ENCODE results near the gene KCTD11. TPM values are rescaled to one million over a fixed set of nuclear protein-coding genes. Genes with fewer than 3 reads are reported as not detected.

Gene KCTD11
- total RNA-seq, 4 donors from 2014 or later: 6.6 to 20.4 (median 18.7) TPM

GRCh38 chr17:7379134-7379533, 27.2 kb downstream of the KCTD11 start:
- Histone ChIP-seq H3K9me3 (no peaks in the 10 kb centered on the region), H3K27ac (no peak overlapping the region), H3K27me3 (no peaks in the 10 kb centered on the region), H3K4me1 (peaks cover 15 to 23% of the 10 kb centered on the region in 2 donors), H3K36me3 (no peaks in the 10 kb centered on the region), H3K4me3 (replicated peaks in 1 of 3) (no peak overlapping the region)
- no peak for DNase-seq
- 95 to 96% methylated on average over 3 of the region's 3 CpGs for WGBS, 2 donors
- intact Hi-C loops (cut with DNase I): no loop called here
- no peak for TF ChIP-seq POLR2A (IDR thresholded peaks at IDR 0.05)
- TF ChIP-seq, protein P1, sequence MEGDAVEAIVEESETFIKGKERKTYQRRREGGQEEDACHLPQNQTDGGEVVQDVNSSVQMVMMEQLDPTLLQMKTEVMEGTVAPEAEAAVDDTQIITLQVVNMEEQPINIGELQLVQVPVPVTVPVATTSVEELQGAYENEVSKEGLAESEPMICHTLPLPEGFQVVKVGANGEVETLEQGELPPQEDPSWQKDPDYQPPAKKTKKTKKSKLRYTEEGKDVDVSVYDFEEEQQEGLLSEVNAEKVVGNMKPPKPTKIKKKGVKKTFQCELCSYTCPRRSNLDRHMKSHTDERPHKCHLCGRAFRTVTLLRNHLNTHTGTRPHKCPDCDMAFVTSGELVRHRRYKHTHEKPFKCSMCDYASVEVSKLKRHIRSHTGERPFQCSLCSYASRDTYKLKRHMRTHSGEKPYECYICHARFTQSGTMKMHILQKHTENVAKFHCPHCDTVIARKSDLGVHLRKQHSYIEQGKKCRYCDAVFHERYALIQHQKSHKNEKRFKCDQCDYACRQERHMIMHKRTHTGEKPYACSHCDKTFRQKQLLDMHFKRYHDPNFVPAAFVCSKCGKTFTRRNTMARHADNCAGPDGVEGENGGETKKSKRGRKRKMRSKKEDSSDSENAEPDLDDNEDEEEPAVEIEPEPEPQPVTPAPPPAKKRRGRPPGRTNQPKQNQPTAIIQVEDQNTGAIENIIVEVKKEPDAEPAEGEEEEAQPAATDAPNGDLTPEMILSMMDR (IDR thresholded peaks at IDR 0.05): no peak

DNA sequence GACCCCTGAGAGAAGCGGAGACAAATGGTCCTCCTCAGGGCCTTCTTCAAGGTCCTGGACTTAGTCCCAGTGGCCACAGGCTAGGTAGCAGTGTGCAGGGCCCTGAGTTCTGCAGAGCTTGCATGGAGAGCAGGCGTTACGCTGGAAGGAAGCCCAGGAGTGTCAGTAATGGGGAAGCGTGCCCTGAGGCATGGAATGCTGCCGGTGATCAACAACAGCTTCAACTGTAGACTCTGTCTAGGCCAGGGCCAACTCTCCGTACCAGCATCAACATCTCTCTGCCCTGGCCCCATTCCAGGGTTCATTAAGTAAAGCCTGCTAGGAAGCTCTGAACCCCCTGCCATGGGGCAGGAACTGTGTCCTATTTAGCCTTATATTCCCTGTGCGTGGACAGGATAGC, 28.4 kb downstream of the KCTD11 start:
- Histone ChIP-seq H3K9me3 (no peaks in the 10 kb centered on the region), H3K4me1 (peaks cover 15 to 23% of the 10 kb centered on the region in 2 donors), H3K27me3 (no peaks in the 10 kb centered on the region), H3K36me3 (no peaks in the 10 kb centered on the region), H3K27ac (peak overlapping the region in 1 of 3 donors; percentile 74), H3K4me3 (replicated peaks in 1 of 3) (peak overlapping the region in 1 of 3 donors; percentile 72)
- WGBS, 2 donors: 2 to 25% methylated on average over 3 to 7 of the region's 7 CpGs
- DNase-seq: peak; percentile 81 to 85
- intact Hi-C loops (cut with DNase I): no loop called here
- TF ChIP-seq, protein P1 (IDR thresholded peaks at IDR 0.05): no peak
- TF ChIP-seq POLR2A (IDR thresholded peaks at IDR 0.05): no peak

DNA sequence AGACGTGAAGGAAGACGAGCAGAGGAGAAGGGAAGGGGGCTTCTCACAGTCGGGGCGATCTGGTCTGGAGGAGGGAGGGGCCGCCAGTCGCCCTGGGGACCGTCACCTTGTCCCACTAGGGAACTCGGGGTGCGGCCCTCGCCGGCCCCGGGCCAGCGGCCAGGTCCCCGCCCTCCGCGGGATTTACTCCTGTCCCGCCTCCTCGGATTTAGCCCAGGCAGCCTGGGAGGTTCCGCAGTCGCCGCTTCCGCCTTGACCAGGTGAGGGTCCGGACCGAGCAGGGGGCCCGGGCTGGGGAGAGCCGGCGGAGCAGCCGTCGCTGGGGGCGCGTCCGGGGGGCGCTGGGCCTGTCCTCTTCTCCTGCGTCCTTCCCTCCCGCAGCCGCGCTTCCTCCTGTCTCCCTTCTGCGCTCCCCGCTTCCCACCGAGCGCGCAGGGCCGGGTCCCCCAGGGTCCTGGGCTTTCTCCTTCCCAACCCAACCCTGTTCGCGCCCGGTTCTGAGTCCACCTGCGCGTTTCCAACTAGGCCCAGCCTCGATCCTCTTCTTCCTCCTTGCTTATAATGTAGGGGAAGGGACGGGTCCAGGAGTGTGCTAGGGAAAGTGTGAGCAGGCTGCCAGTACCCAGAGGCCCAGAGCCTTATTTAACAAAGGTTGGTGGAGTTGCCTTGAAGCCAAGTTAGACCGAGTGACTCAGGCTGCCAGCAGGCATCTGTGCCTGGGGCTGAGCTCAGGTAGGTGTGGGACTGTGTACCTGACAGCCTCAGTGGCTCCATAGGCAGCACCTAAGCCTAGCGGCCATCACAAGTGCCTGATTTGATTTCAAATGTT, 29.1 kb downstream of the KCTD11 start, which contains the start of gene TNK1:
Gene TNK1, plus strand, starts transcription at position 235 of the 829 bp plus-strand sequence. CDS start 1,838 bp downstream, outside the sequence.
- WGBS, 2 donors: 4 to 7% methylated on average over 33 to 47 of the region's 52 CpGs
- H3K4me1 ChIP-seq: peaks cover 15 to 23% of the 10 kb centered on the region in 2 donors
- H3K36me3 ChIP-seq: no peaks in the 10 kb centered on the region
- no peaks in the 10 kb centered on the region for H3K9me3 ChIP-seq
- DNase-seq: peak; percentile 80 to 83
- H3K4me3 ChIP-seq (replicated peaks in 1 of 3): peak within 1 kb of the TSS; percentile 3 to 72 (median 6)
- H3K27ac ChIP-seq: peak within 1 kb of the TSS in 2 of 3 donors; percentile 49 to 74
- TF ChIP-seq POLR2A (IDR thresholded peaks at IDR 0.05): peak in 1 of 2 donors; percentile 79
- TF ChIP-seq, protein P1 (IDR thresholded peaks at IDR 0.05): no peak
- no peaks in the 10 kb centered on the region for H3K27me3 ChIP-seq
- intact Hi-C loops (cut with DNase I): no loop called here

GRCh38 chr17:7382901-7383300, 30.9 kb downstream of the KCTD11 start:
- intact Hi-C loops (cut with DNase I): no loop called here

More at GRCh38 chr17:7382901-7383300, 30.9 kb downstream of the KCTD11 start:
- Histone ChIP-seq H3K36me3 (no peaks in the 10 kb centered on the region), H3K27ac (no peak overlapping the region), H3K9me3 (no peaks in the 10 kb centered on the region), H3K27me3 (no peaks in the 10 kb centered on the region), H3K4me1 (peaks cover 15 to 23% of the 10 kb centered on the region in 2 donors), H3K4me3 (replicated peaks in 1 of 3) (no peak overlapping the region)
- WGBS, 2 donors: 93 to 94% methylated on average over 9 to 10 of the region's 10 CpGs
- no peak for DNase-seq
- TF ChIP-seq, protein P1 (IDR thresholded peaks at IDR 0.05): no peak
- no peak for TF ChIP-seq POLR2A (IDR thresholded peaks at IDR 0.05)

Measured in thyroid gland (tissue), 4 donors.